Caki2 (cell line): ENCODE measurements around the gene CCDC150. TPM values are rescaled to one million over a fixed set of nuclear protein-coding genes. Genes with fewer than 3 reads are reported as not detected.
"Not testable (repeated sequence)": the region's sequence is repeated elsewhere in the genome, so short reads cannot be mapped to it uniquely, and the experiment has no call there.

ENCODE experiments used
- DNase-seq: peaks from one replicate; pipeline ENCODE4 v3.0.0-alpha.2; 2015; ENCODE audit warnings: low read depth
- in situ Hi-C: cut with HindIII; loops from 2 replicates; pipeline ENCODE4 v1.10.0; 2016; ENCODE audit warnings: low sequenced_read_pairs, low pct_unique_long_range_greater_than_20kb, mixed read lengths
- total RNA-seq: library from RNA; depleted of rRNA; stranded (reverse); fragments of >200 nt; shearing (Covaris generic); gene quantifications from 2 replicates; pipeline ENCODE4 v1.2.3, GENCODE V29; 2014; ENCODE audit warnings: low replicate concordance

CCDC150 gene
- total RNA-seq, 1 experiment from 2014 or later: 23.5 TPM

DNA sequence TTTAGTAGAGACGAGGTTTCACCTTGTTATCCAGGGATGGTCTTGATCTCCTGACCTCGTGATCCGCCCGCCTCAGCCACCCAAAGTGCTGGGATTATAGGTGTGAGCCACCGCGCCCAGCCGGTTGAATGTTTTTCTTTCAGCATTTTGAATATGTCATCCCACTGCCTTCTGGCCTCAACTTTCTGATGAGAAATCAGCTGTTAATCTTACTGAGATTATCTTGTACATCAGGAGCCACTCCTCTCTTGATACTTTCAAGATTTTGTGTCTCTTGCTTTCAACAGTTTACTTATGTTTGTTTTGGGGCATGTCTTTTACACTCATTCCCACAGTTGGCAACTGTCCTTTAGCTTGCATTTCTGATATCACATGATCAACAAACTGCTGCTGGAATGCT lies 46.3 kb downstream of the CCDC150 start:
- no peak for DNase-seq

DNA sequence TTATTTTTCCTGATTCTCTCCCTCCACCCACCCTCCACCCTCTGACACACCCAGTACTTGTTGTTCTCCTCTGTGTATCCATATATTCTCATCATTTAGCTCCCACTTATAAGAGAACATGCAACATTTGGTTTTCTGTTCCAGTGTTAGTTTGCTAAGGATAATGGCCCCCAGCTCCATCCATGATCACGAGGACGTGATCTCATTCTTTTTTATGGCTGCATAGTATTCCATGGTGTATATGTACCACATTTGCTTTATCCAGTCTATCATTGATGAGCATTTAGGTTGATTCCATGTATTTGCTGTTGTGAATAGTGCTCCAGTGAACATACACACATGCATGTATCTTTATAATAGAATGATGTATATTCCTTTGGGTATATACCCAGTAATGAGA lies 47.2 kb downstream of the CCDC150 start:
- DNase-seq, in situ Hi-C loops: not testable (repeated sequence)

More for the DNA sequence above, 46.3 kb downstream of the CCDC150 start:
- in situ Hi-C loops: no loop called here

DNA sequence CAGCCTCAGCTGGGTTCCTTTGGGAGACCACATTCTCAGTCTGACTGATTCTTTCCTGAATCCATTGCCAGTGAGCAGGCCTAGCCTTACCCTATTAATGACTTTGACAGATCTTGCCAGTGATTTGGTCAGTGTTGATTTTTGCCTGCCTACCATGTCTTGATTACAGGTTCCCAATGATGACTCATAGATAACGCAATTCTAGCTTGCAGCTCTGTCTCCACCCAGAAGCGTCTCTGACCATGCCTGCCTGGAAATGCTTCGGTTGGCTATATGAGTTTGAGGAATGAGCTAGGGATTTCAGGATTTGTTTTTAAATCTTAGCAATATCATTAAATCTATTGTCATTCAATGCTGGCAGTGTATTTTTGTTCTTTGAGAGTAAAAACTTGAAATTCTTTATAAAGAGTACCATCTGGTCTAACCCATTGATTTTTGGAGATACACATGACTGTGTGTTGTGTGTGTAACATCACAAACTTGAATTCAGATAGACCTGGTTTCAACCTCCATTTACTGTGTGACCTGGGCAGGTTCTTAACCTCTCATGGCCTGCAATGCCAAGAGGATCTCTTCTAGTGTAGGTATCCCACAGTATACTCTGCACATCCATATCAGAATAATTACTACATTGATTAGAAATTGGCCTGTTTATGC lies 57.0 kb downstream of the CCDC150 start:
- peak; percentile 81 for DNase-seq
- in situ Hi-C loops: no loop called here

DNA sequence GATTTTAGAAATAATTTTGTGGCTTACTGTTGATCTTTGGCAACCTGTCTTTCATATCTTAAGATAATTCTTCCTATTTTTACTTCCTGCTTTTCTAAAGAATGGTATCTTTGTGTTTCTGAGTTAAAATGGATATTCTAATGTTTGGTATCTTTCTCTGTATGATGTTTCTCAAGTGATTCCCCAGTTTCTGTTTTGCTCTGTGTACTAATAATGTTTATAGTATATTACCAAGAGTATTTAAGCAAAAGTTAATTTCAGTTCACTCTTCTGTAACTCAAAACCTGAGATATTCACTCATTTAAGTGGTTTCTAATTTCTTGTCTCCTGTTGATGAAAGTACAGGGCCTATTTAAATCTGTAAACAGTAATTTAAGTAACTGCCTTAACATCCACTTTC lies 58.3 kb downstream of the CCDC150 start:
- in situ Hi-C loops: no loop called here

DNA sequence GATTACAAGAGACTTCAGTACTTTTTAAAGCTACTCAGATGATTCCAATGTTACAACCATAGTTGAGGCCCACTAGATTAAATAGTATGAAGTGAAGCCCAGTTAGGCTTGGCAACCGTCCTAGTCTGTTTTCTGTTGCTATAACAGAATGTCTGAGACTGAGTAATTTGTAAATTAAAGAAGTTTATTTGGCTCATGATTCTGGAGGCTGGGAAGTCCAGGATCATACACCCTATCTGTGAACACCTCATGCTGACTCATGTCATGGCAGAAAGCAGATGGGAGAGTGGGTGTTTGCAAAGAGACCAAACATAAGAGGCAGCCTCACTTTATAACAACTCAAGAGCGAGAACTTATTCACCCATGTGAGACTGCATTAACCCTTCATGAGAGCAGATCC lies 63.1 kb downstream of the CCDC150 start:
- in situ Hi-C loops: no loop called here
- no peak for DNase-seq

More for the DNA sequence above, 58.3 kb downstream of the CCDC150 start:
- no peak for DNase-seq

DNA sequence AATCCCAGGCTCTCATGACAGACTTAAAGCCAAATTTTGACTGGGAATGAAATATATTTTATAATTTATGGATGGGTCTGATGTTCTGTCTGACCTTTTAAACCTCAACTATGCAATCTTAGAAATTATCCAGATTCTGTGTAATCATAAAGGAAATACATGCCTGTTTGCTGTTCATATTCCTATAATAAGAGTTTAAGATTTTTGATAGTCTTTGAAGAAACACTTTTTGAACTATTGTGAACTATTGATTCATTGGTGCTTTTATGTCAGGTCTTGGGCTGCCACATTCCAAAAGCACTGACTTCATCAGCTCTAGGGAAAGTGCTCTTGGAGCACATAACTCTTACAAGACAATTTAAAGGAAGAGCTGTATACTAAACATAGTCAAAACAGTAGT lies 64.2 kb downstream of the CCDC150 start:
- DNase-seq: no peak
- in situ Hi-C loops: no loop called here

DNA sequence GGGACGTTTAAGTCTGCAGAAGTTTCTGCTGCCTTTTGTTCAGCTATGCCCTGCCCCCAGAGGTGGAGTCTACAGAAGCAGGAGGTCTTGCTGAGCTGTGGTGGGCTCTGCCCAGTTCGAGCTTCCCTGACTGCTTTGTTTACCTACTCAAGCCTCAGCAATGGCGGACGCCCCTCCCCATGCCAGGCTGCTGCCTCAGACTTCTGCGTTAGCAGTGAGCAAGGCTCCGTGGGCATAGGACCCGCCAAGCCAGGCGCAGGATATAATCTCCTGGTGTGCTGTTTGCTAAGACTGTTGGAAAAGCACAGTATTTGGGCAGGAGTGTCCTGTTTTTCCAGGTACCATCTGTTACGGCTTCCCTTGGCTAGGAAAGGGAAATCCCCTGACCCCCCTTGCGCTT lies 70.5 kb downstream of the CCDC150 start:
- DNase-seq, in situ Hi-C loops: not testable (repeated sequence)

DNA sequence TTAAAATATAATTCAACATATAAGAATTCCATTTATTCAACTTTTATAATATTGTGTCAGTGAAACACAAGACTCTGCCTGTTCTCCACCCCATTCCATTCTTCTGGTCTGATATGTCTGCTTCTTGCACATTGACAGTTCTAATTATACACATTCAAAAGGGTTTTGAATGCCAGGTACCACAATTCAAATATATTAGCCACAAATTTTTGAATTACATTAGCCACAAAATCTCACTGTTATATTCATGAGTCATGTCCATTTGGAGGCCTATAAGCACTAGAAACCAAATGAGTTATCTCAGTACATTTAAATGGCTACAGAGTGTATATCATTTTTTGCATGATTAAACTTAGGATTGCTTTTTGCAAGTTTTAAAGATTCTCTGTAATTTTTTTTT lies 72.1 kb downstream of the CCDC150 start:
- in situ Hi-C loops: no loop called here
- DNase-seq: no peak

DNA sequence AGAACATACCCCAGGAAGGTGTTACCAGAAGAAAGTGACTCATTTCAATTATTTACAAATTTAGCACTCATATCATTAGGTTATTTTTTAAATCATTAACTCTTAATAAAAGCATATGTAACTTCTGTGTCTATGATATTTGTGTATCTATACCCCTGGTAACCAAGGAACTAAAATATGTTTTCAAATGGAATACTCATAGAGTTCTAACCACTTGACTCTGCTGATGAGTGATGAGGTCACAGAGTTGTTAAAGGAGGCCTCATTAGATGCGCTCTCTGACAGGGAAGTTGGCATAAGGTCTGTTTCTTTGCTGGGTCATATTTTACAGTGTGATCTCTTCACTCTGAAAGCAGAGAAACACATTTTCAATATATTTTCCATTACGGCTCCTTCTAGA lies 73.4 kb downstream of the CCDC150 start:
- in situ Hi-C loops: no loop called here
- no peak for DNase-seq

DNA sequence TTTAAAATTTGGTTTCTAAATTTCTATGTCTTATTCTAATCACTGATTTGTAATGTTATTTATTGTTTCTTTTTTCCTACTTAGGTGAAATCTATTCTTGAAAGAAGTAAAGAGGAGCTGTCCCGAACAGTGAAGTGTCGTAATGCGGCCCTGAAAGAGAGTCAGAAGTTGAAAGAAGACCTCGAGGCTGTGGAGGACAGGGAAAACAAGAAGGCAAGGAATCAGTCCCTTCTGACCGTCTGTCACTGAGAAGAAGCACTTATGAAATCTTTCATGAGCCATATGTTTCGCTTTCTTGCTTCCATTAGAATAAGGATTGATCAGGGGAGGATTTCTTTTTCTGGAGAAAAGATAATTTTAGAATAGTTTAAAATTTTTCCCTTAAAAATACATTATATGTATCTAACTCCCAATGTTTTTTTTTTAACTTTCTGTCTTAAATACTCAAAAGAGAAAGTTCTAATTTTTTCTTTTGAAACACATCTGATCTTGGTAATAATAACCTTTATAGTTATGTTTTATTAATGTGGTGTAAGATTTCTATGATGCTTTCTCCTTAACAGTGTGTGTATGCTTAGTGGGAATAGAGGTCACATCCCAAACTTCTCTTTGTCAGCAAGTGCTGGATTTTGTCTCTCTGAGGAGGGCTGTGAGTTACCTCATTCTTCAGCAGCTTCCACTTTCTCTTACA lies 79.0 kb downstream of the CCDC150 start:
- no peak for DNase-seq

DNA sequence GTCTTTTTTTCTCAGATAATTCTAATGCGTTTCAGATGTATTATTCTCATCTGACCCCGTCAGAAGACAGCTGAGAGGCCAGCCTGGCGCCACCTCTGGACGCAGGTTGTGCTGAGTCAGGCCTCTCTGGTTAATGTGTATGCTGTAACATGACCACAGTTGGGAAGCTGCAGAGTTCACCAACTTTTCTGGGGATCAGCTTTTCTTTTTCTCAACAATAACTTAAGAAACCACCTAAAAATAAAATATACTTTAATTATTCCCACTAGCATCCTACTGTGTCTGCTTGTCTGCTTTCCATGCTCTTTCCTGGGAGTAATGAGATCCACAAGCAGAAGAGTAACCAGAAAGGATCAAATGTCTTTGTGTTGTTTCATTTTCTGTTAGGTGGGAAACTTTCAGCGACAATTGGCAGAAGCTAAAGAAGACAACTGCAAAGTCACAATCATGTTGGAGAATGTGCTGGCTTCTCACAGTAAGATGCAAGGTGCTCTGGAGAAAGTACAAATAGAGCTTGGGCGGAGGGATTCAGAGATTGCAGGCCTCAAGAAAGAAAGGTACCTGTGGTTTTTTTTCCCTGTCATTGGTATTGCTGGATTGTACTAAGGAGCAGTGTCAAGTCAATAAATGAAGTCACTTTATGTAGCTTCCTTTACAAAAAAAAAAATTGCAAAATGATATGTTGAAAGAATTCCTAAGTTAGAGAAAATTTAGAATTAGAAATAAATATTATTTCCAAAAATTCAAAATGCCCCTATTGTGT lies 79.8 kb downstream of the CCDC150 start:
- peak; percentile 84 for DNase-seq
- in situ Hi-C loops: no loop called here

More for the DNA sequence above, 79.0 kb downstream of the CCDC150 start:
- in situ Hi-C loops: no loop called here

DNA sequence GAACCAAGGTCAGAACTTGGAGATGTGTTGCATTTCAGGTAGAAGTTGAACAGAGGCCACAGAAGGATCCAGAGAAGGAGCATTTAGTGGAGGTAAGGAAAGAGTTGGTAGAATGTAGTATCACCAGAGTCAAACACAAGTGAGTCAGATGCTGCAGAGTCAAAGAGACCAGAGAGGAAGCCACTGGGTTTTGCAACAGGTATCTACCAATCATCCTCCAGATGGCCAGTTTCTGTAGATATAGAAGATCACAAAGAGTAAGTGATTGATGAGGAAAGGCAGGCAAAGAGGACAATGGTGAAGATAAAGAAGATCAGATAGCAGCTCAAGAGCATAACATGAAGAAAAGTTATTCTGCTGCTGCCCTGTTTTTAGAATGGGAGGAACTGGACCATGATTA lies 84.1 kb downstream of the CCDC150 start:
- in situ Hi-C loops: no loop called here
- no peak for DNase-seq

DNA sequence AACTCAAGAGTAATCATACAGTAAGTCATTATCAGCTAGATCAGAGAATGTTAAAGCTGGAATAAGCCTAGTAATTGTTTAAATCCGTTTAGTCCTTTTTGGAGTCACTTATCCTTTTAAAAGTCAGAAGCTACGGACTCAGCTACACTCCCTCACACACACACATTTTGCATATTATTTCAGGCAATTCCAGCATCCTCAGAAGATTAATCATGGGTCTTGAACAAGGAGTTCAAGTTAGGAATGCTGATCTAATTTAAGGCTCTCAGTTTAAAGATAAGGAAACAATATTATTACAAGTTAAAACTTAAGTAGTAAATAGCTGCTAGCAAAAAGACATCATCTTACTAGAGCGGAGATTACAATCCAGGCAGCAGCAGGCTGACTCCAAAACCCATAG lies 85.7 kb downstream of the CCDC150 start:
- in situ Hi-C loops: no loop called here

DNA sequence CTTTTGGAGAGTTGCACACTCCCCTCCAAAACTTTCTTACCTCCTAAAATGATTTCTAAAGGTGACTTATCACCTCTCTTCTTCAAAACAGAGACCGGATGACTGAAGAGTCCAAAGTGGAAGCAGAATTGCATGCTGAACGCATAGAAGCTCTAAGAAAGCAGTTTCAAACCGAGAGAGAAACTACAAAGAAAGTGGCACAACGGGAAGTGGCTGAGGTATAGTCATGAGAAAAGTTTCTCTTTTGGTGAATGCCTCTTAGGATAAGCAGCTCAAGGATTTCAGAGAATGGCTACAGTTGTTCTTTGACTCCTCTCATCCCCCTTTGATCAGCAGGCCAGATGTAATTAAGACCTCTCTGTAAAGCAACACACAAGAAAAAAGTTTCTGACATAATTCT lies 86.4 kb downstream of the CCDC150 start:
- DNase-seq: no peak
- in situ Hi-C loops: no loop called here

More for the DNA sequence above, 85.7 kb downstream of the CCDC150 start:
- no peak for DNase-seq

DNA sequence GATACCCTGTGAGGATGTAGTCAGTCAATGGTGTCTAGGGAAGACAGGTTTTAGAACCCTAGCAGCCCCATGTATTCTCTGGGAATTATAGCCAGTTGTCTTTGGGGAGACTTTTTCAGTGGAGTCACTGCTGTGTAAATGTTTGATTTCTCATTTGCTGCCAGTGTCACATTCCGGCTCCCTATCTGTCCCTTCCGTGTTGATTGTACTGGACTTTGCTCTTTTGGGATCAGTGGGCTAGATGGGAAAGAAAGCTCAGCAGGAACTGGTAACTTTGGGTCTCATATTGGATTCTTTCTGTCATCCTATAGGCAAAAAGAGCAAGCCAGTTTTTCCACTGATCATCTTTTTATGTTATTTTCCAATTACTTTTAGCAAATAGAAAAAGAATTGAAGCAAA lies 89.9 kb downstream of the CCDC150 start:
- in situ Hi-C loops: no loop called here
- no peak for DNase-seq

DNA sequence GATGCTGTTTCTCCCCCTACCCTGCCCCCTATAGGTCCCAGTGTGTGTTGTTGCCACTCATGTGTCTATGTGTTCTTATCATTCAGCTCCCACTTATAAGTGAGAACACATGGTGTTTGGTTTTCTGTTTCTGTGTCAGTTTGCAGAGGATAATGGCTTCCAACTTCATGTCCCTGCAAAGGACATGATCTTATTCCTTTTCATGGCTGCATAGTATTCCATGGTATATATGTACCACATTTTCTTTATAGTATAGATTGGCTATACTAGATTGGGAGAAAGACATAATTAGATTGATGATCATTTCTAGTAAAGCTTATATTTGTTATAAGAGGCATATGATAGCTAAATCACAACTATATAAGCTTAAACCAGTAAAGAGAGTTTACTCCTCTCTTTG lies 97.1 kb downstream of the CCDC150 start:
- in situ Hi-C loops, DNase-seq: not testable (repeated sequence)

DNA sequence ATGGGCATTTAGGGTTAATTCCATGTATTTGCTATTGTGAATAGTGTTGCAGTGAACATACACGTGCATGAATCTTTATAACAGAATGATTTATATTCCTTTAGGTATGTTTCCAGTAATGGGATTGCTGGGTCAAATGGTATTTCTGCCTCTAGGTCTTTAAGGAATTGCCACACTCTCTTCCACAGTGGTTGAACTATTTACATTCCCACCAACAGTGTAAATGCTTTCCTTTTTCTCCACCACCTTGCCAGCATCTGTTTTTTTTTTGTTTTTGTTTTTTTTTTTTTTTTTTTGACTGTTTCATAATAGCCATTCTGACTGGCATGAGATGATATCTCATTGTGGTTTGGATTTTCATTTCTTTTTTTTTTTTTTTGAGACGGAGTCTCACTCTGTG lies 97.5 kb downstream of the CCDC150 start:
- DNase-seq: no peak
- in situ Hi-C loops: no loop called here

DNA sequence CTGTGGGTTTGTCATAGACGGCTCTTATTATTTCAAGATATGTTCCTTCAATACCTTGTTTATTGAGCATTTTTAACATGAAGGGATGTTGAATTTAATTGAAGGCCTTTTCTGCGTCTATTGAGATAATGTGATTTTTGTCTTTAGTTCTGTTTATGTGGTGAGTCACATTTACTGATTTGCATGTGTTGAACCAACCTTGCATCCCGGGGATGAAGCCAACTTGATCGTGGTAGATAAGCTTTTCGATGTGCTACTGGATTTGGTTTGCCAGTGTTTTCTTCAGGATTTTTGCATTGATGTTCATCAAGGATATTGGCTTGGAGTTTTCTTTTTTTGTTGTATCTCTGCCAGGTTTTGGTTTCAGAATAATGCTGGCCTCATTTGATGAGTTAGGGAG lies 99.5 kb downstream of the CCDC150 start:
- in situ Hi-C loops: no loop called here

DNA sequence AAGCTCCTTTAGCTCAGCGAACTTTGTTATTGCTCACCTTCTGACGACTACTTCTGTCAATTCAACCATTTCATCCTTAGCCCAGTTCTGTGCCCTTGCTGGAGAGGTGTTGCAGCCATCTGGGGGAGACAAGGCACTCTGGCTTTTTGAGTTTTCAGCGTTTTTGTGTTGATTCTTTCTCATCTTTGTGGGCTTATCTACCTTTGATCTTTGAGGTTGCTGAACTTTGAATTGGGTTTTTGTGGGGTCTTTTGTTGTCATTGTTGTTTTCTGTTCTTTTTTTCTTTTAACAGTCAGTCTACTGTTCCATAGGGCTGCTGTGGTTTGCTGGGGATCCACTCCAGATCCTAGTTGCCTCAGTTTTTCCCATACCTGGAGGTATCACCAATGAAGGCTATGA lies 102.7 kb downstream of the CCDC150 start:
- in situ Hi-C loops: no loop called here

More for the DNA sequence above, 99.5 kb downstream of the CCDC150 start:
- DNase-seq: no peak

More for the DNA sequence above, 102.7 kb downstream of the CCDC150 start:
- DNase-seq: no peak
